HG03039 (cell line): ENCODE data around the gene PMS1.
"Not testable (repeated sequence)": the region's sequence is repeated elsewhere in the genome, so short reads cannot be mapped to it uniquely, and the experiment has no call there.

Source experiments
- ATAC-seq: cut with Tn5 transposase; IDR thresholded peaks from one replicate; pipeline ENCODE4 v1.9.1; 2021; ENCODE audit warnings: mild to moderate bottlenecking, moderate library complexity; ENCODE audit not compliant: unreplicated experiment

The PMS1 gene

GRCh38 chr2:189783927-189784867, at the start of gene PMS1, which contains the start of gene ORMDL1:
PMS1 (plus strand) TSS chr2:189784450; CDS start chr2:189791810, 7,360 bp downstream.
ORMDL1 (minus strand) TSS chr2:189784339; CDS start chr2:189782595, 1,744 bp downstream.
- peak; percentile 91 for ATAC-seq

DNA sequence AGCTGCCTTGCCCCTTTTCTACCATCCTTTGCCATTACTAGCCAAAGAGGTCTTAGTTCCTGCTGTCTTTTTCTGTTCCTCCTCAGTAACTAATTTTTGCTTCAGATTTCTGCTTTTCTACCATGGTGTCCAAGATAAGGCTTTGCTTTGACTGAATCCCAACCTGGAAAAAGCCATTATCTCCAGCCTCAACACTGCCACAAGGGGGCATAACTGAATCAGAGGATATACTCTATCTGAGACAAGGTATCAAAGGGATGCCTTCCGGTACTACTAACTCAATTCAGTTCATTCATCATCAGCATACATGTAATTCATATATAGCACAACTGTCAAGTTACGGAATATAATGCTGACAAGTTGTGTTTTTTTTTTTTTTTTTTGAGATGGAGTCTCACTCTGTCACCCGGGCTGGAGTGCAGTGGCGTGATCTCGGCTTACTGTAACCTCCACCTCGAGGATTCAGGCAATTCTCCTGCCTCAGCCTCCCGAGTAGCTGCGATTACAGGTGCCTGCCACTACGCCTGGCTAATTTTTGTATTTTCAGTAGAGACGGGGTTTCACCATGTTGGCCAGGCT, 33.1 kb upstream of the PMS1 start:
- peak; percentile 53 for ATAC-seq

- no peak for ATAC-seq
Observed at GRCh38 chr2:189756311-189756952, 27.8 kb upstream of the PMS1 start.

DNA sequence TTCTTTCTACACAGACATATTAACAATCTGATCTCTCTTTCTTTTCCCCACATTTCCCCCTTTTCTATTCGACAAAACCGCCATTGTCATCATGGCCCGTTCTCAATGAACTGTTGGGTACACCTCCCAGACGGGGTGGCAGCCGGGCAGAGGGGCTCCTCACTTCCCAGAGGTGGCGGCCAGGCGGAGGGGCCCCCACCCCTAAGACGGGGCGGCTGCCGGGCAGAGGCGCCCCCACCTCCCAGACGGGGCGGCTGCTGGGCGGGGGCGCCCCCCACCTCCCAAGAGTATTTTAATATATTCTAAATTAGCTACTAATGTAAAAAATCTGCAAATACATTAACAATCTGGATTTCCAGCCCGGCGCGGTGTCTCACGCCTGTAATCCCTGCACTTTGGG, 24.1 kb upstream of the PMS1 start:
- not testable (repeated sequence) for ATAC-seq

GRCh38 chr2:189762229-189762550, 22.1 kb upstream of the PMS1 start:
- ATAC-seq = no peak

GRCh38 chr2:189762551-189763298, 21.5 kb upstream of the PMS1 start, which contains the start of gene OSGEPL1:
OSGEPL1 (minus strand) TSS chr2:189762792; CDS start chr2:189761640, 1,152 bp downstream.
- peak; percentile 97 for ATAC-seq

- no peak for ATAC-seq
Observed at GRCh38 chr2:189763908-189764661, 20.2 kb upstream of the PMS1 start.

GRCh38 chr2:189770590-189771322, 13.5 kb upstream of the PMS1 start:
- ATAC-seq = no peak

DNA sequence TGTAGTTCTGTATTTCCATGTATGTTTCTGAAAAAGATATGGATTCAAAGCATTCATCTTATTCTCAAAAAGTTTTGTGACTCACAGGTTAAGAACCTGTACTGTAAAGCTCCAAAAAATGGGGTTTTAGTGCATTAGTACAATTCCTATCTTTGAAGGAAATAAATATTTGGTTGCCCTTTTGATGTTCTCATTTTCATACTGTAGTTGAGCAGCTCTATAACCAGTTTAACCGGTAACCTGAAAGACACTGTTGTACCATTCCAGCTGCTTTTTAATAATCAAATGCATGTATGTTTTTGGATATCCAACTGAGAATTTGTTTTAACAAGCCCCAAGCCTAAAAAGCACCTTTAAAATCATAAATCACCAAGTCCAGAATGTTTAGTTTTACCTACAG, 12.0 kb upstream of the PMS1 start:
- no peak for ATAC-seq

DNA sequence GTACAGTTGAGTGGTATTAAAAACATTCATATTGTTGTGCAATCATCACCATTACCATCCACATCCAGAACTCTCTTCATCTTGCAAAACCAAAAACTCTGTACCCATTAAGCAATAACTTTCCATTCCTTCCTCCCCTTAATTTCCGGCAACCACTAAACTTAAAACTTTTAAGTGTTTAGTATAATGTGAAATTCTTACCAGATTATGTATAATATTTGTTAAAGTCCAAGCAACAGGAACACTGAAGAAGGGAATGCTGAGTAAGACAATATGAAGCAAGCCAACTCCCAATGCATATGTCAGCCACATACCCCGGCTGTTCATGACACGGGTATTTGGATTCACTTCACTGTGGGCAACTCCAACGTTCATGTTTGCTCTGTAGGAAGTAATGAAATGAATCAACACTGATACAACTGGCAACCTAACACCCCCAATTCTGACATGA, 2.0 kb upstream of the PMS1 start:
- ATAC-seq = no peak

GRCh38 chr2:189783451-189783926, 761 bp upstream of the PMS1 start:
- peak; percentile 11 for ATAC-seq

GRCh38 chr2:189791338-189792042, 7.2 kb downstream of the PMS1 start:
- no peak for ATAC-seq

- ATAC-seq = no peak
Observed at GRCh38 chr2:189794310-189794709, 10.1 kb downstream of the PMS1 start.

GRCh38 chr2:189797902-189798301, 13.7 kb downstream of the PMS1 start:
- no peak for ATAC-seq

DNA sequence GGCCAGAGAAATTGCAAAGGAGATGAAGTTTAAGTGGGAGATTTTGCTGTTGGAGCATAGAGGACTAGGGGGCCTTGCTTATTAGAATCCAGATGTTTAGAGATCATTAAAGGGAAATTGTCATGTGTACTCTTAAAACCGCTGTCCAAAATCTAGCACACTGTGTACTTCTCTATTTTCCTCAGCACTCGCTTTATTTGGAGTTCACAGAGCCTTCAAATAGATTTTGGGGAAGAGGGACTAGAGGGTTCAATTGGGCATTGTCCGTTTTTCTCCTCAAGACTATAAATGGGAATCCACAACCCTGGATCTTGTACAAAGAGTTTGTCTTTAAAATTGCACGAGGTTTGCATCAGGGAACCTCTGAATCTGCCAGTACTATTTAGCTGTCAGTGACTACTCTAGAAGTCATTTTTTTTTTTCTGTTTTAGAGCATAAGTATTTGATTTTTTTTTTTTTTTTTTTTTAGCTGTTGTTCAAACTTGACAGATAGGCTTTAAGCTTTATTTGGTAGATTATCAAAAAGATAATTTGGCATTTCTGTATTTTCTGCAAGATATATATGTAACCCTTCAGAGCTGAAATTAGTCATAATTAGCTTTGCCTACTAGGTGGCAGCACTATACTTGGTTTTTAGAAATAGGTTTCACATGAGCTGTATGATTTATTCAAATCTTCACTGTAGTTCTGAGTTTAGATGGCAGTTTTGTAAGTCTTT, 14.2 kb downstream of the PMS1 start:
- ATAC-seq = peak; percentile 38

DNA sequence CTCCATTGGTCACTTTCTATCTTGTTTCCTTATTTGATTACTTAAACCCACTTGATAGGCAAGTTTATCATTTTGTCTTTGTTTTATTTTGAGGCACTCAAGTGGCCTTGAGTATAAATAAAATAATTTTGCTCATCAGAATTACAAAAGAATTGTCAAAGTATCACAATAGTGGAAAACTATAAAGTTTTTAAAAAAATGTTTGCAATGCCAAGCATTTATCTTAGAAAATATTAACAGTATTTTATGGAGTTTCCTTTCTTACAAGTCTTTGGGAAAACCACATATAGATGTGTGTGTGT, 14.7 kb downstream of the PMS1 start:
- ATAC-seq = no peak

DNA sequence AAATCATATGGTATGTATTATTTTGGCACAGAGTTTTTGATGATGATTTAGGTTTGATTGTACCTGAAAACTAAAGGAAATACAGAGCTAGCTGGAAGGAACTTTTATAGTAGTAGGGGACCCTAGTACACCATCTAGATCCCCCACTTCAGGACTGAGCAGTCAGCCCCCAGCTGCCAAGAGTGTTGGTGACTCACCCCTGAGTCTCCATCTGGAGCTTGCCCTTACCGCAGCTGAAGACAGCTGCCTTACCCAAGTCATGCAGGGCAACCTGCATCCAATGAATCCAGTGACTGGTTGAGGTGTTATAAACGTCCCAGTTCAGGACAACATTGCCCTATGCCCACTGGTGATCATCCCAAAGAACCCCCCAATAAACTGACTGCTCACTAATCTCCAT, 15.3 kb downstream of the PMS1 start:
- ATAC-seq = no peak

- no peak for ATAC-seq
Observed at GRCh38 chr2:189802396-189802912, 18.2 kb downstream of the PMS1 start.
